IPS DF 19.7 (cell line): Measurements from ENCODE around the gene SHFL.

ENCODE experiments used
- DNase-seq: peaks from one replicate; pipeline ENCODE4 v3.0.0-alpha.2; 2013; ENCODE audit warnings: low read depth, low spot score

The SHFL gene

GRCh38 chr19:10132905-10133304 lies 46.8 kb downstream of the SHFL start:
- DNase-seq = no peak

DNA sequence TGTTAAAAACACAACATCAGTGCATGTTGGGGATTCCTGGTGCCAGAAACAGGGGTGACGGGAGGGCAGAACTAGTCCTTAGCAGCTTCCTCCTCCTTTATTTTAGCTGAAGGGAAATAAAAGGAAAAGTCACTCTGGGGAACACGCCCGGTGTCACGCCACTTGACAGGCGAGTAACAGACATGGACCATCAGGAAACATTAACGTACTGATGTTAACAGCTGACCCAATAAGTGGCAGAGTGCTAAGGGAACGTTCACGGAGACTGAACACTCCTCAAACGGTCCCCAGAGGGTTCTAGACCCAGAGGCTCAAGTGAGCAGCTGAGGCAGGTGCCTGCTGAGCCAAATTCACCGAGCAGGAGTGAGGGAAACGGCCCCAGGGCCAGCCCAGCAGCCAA lies 47.5 kb downstream of the SHFL start:
- DNase-seq = no peak

GRCh38 chr19:10134040-10134439 lies 47.9 kb downstream of the SHFL start:
- no peak for DNase-seq

- no peak for DNase-seq
Measured at GRCh38 chr19:10135551-10136334, 49.6 kb downstream of the SHFL start.

DNA sequence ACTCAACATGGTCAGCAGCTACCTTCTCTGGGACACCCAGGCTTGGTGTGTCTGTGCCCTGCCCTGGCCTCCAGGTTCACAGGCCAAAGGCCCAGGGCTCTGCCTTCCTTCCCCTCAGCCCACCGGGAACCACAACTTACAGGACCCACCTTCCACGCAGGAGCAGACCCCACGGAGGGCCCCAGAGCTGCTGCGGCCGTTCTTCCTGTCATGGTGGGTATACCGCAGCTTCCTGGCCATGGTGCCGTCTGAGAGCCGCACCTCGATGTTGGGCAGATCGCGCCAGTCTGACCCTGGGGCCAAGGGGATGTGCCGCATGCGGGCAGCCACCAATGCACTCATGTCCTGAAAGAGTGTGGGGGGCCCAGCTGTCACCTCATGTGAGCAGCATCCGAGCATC lies 50.8 kb downstream of the SHFL start:
- DNase-seq = no peak

DNA sequence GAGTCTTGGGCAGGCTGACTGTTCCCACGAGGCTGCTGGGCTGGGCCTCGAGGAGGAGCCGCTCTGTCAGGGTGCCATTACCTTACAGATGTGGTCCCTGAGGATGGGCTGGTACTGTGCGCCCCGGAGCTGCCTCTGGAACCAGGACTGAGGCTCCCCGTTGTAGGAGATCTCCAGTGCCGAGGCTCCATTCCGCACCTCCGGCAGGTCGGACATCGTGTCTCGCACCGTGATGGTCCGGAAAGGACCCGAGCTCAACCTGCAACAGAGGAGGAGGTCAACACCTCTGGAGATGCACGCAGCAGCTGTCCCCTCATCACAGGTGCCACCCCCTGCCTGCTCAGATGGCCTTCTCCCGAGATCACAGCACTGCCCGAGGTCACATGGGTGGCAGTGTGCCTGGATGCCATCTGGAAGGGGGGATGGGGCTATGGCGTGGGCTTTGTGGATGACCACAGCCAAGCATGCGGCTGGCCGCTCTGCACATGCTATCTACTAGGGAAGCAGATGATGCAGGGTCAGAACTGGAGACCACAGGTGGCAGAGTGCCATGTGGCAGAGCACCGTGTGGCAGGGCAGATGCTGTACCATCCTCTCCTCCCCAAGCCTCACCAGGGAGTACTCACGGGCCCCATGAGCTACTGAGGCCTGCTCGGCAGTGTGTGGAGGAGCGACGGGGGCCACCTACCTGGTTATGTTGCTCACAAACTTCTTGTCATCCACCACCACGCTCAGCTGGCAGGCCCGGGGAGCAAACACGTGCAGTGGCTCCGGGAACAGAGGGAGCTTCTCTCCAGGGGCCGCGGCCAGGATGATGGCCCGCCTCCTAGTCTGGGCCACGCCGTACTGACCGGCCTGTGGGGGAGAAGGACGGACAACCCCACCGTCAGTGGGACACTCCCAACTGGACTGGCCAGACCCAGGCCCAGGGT lies 51.9 kb downstream of the SHFL start:
- no peak for DNase-seq

- no peak for DNase-seq
Measured at GRCh38 chr19:10138879-10139795, 53.0 kb downstream of the SHFL start.

- no peak for DNase-seq
Measured at GRCh38 chr19:10139952-10140351, 53.8 kb downstream of the SHFL start.

GRCh38 chr19:10141479-10141878 lies 55.4 kb downstream of the SHFL start:
- DNase-seq = no peak

GRCh38 chr19:10141973-10142372 lies 55.9 kb downstream of the SHFL start:
- no peak for DNase-seq
